Endothelial cell of umbilical vein (primary cell): Measurements from ENCODE around the gene OPCML. TPM values are rescaled to one million over a fixed set of nuclear protein-coding genes. Genes with fewer than 3 reads are reported as not detected.

Source experiments
- BruUV-seq: library from RNA; stranded (reverse); fragments of 400-500 nt; replicated peaks from 2 replicates; lab custom pipeline; 2021; lab: Mats Ljungman, UMichigan
- CTCF ChIA-PET: fragments of 300-600, 350-600 bp; sonication (Branson Sonifier 250); formaldehyde crosslinking; loops from one replicate; lab custom pipeline; 2021; ENCODE audit warnings: antibody characterized with exemption, inconsistent platforms; lab: Charles Lee
- POLR2A ChIA-PET: fragments of 300-600, 350-600 bp; sonication (Branson Sonifier 250); formaldehyde crosslinking; loops from one replicate; lab custom pipeline; 2021; ENCODE audit warnings: antibody characterized with exemption, inconsistent platforms; lab: Charles Lee
- DNase-seq: peaks from one replicate; pipeline ENCODE4 v3.0.0-alpha.2; 2011; ENCODE audit warnings: low read depth, low spot score
- FAIRE-seq: peaks from 2 replicates; lab custom pipeline; 2011; peaks lifted over from hg19 to GRCh38; lab: Jason Lieb, UNC
- H2AFZ ChIP-seq: 2 replicates; pipeline ENCODE4 v1.6.0; 2012; ENCODE audit warnings: low read depth, low read length, control low read depth, inconsistent platforms
- H3K27ac ChIP-seq: 2 replicates; pipeline ENCODE4 v1.5.1; 2011; ENCODE audit warnings: low read depth, mild to moderate bottlenecking, control low read depth, low read length, moderate library complexity; ENCODE audit not compliant: insufficient read depth
- H3K27me3 ChIP-seq, 2 experiments: 2 replicates each; pipeline versions ENCODE4 v1.6.0 to v1.6.1; 2011; ENCODE audit warnings: low read length in 2 of 2, mixed read lengths in 1 of 2; ENCODE audit not compliant: control insufficient read depth in 2 of 2, insufficient read depth in 2 of 2
- H3K36me3 ChIP-seq, 2 experiments: 2 replicates in 1 of 2; 3 replicates in 1 of 2; pipeline ENCODE4 v1.5.1; 2011; ENCODE audit warnings: low read length in 2 of 2, mild to moderate bottlenecking in 1 of 2, moderate library complexity in 1 of 2; ENCODE audit not compliant: control insufficient read depth in 2 of 2, insufficient read depth in 2 of 2; ENCODE audit errors: extremely low read depth in 1 of 2
- H3K4me1 ChIP-seq: 3 replicates; pipeline ENCODE4 v1.5.1; 2011; ENCODE audit warnings: mild to moderate bottlenecking, low read length; ENCODE audit not compliant: control insufficient read depth, insufficient read depth; ENCODE audit errors: extremely low read depth
- H3K4me2 ChIP-seq: 2 replicates; pipeline ENCODE4 v1.6.1; 2011; ENCODE audit warnings: low read length, control low read depth, mixed read lengths; ENCODE audit not compliant: insufficient read depth
- H3K4me3 ChIP-seq, 3 experiments: fragments of 200-600 bp in 1 of 3; sonication (generic), shearing (Covaris generic) in 1 of 3; replicated peaks in 1 of 3; 2 replicates each; pipeline ENCODE4 v1.5.1; 2011 to 2016; ENCODE audit warnings: control low read depth in 3 of 3, low read length in 3 of 3, mild to moderate bottlenecking in 2 of 3, inconsistent platforms in 1 of 3, low read depth in 1 of 3, moderate library complexity in 1 of 3; ENCODE audit not compliant: insufficient read depth in 1 of 3
- H3K79me2 ChIP-seq: 2 replicates; pipeline ENCODE4 v1.6.0; 2012; ENCODE audit warnings: low read length, inconsistent platforms; ENCODE audit not compliant: control insufficient read depth, insufficient read depth
- H3K9ac ChIP-seq: replicated peaks from 2 replicates; pipeline ENCODE3; 2011; ENCODE audit warnings: low read length, control low read depth; ENCODE audit not compliant: insufficient read depth; ENCODE audit errors: extremely low read depth
- H3K9me1 ChIP-seq: replicated peaks from 3 replicates; pipeline ENCODE4 v1.6.0; 2011; ENCODE audit warnings: mild to moderate bottlenecking, low read length; ENCODE audit not compliant: control insufficient read depth, insufficient read depth; ENCODE audit errors: extremely low read depth
- H3K9me3 ChIP-seq: replicated peaks from 2 replicates; pipeline ENCODE4 v1.5.1; 2012; ENCODE audit warnings: low read length, inconsistent platforms; ENCODE audit not compliant: control insufficient read depth, insufficient read depth
- H4K20me1 ChIP-seq: replicated peaks from 2 replicates; pipeline ENCODE3; 2011; ENCODE audit warnings: mild to moderate bottlenecking, low read length; ENCODE audit not compliant: control insufficient read depth, insufficient read depth; ENCODE audit errors: extremely low read depth
- EZH2 ChIP-seq: IDR thresholded peaks from 2 replicates; pipeline ENCODE4 v1.6.1; 2012; ENCODE audit warnings: borderline replicate concordance, low read depth, mild to moderate bottlenecking, moderate library complexity, low read length, inconsistent platforms; ENCODE audit not compliant: severe bottlenecking
- FOS ChIP-seq: IDR thresholded peaks from 2 replicates; pipeline ENCODE4 v1.6.1; 2011; ENCODE audit warnings: mild to moderate bottlenecking, low read length, moderate library complexity, borderline replicate concordance; ENCODE audit not compliant: insufficient read depth
- GATA2 ChIP-seq: IDR thresholded peaks from 2 replicates; pipeline ENCODE4 v1.7.0; 2011; ENCODE audit warnings: low read depth, mild to moderate bottlenecking, moderate library complexity, mixed read lengths, low read length; ENCODE audit not compliant: insufficient read length, insufficient read depth
- JUN ChIP-seq: IDR thresholded peaks from 2 replicates; pipeline ENCODE4 v1.6.1; 2011; ENCODE audit warnings: borderline replicate concordance, low read depth; ENCODE audit not compliant: insufficient read length, insufficient read depth
- MAX ChIP-seq: IDR thresholded peaks from 2 replicates; pipeline ENCODE4 v1.6.1; 2011; ENCODE audit not compliant: insufficient read depth, insufficient read length
- MYC ChIP-seq: IDR thresholded peaks from one replicate; pipeline ENCODE4 v1.6.1; 2011; ENCODE audit warnings: mild to moderate bottlenecking, low read depth, low read length
- POLR2A ChIP-seq: IDR thresholded peaks from 2 replicates; pipeline ENCODE4 v1.6.1; 2012; ENCODE audit warnings: low read depth, mild to moderate bottlenecking, control low read depth, low read length
- POLR2AphosphoS5 ChIP-seq: IDR thresholded peaks from 2 replicates; pipeline ENCODE4 v1.6.1; 2012; ENCODE audit warnings: low read depth, mild to moderate bottlenecking, control low read depth, low read length, moderate library complexity; ENCODE audit not compliant: insufficient read depth
- dilution Hi-C: fragments of 300-500 bp; cut with MboI; formaldehyde crosslinking; loops from one replicate; pipeline ENCODE4 v1.15.0; 2019; ENCODE audit warnings: low sequenced_read_pairs; ENCODE audit not compliant: extremely low pct_ligation_motif_present
- intact Hi-C: fragments of 100-400 bp; cut with micrococcal nuclease; formaldehyde crosslinking; loops from one replicate; pipeline ENCODE4 v1.10.0; 2022
- polyA plus RNA-seq, 4 experiments: library from polyadenylated mRNA; depleted of rRNA in 3 of 4; stranded (reverse) in 3 of 4; unstranded in 1 of 4; fragments of >200 nt; gene quantifications; 2 replicates each; pipeline versions ENCODE4 v1.2.1 to v1.2.3, GENCODE V29; 2011 to 2012; ENCODE audit warnings: missing spikeins in 1 of 4
- total RNA-seq: library from RNA; stranded (reverse); gene quantifications from 2 replicates; pipeline ENCODE4 v1.2.3, GENCODE V29; 2021
- TF ChIP-seq, protein P1 (sequence below), 2 donors: IDR thresholded peaks; 1 replicate in 1 of 2; 2 replicates in 1 of 2; pipeline ENCODE4 v1.5.1; 2011; ENCODE audit warnings: low read length in 2 of 2, mild to moderate bottlenecking in 2 of 2, moderate library complexity in 2 of 2, control low read depth in 1 of 2, inconsistent platforms in 1 of 2, low read depth in 1 of 2; ENCODE audit not compliant: insufficient read depth in 1 of 2; ENCODE audit errors: extremely low read depth in 1 of 2

OPCML gene
- total and polyA plus RNA-seq, 2 donors (not counting 3 experiments of a cell fraction or from before 2014, with no cell fraction given) = not detected

- Histone ChIP-seq H3K79me2 (no peaks in the 10 kb centered on the region), H3K36me3 (no peaks in the 10 kb centered on the region), H3K4me2 (no peak overlapping the region), H3K9ac (no peak overlapping the region), H3K4me3 (no peak overlapping the region), H3K27ac (no peak overlapping the region), H4K20me1 (no peaks in the 10 kb centered on the region), H3K27me3 (no peaks in the 10 kb centered on the region), H3K4me1 (no peaks in the 10 kb centered on the region), H3K9me3 (peaks cover 4% of the 10 kb centered on the region), H2AFZ (no peak overlapping the region), H3K9me1 (no peaks in the 10 kb centered on the region)
- no peak for FAIRE-seq
- TF ChIP-seq GATA2 = no peak
- TF ChIP-seq MAX = no peak
- TF ChIP-seq FOS = no peak
- no peak for TF ChIP-seq MYC
- TF ChIP-seq POLR2AphosphoS5 = no peak
- TF ChIP-seq POLR2A = no peak
- TF ChIP-seq, protein P1, sequence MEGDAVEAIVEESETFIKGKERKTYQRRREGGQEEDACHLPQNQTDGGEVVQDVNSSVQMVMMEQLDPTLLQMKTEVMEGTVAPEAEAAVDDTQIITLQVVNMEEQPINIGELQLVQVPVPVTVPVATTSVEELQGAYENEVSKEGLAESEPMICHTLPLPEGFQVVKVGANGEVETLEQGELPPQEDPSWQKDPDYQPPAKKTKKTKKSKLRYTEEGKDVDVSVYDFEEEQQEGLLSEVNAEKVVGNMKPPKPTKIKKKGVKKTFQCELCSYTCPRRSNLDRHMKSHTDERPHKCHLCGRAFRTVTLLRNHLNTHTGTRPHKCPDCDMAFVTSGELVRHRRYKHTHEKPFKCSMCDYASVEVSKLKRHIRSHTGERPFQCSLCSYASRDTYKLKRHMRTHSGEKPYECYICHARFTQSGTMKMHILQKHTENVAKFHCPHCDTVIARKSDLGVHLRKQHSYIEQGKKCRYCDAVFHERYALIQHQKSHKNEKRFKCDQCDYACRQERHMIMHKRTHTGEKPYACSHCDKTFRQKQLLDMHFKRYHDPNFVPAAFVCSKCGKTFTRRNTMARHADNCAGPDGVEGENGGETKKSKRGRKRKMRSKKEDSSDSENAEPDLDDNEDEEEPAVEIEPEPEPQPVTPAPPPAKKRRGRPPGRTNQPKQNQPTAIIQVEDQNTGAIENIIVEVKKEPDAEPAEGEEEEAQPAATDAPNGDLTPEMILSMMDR (IDR thresholded peaks at IDR 0.05; ENCODE audit: extremely low read depth in 1 of 2, insufficient read depth in 1 of 2, low read depth in 1 of 2, low read length in 2 of 2) = no peak
- no peak for TF ChIP-seq EZH2
- no peak for TF ChIP-seq JUN
- ChIA-PET POLR2A (no interaction called here), CTCF (no interaction called here)
- no peak for DNase-seq
- intact Hi-C loops (no loop called here), dilution Hi-C loops (no loop called here)
- no TSS peak for BruUV-seq
Observed at GRCh38 chr11:133559833-133560471, 27.7 kb upstream of the OPCML start.
